OCI-LY3 (cell line): ENCODE data around the gene TM4SF1.

Experiments used
- H2AFZ ChIP-seq: fragments of 200-600, 300-600 bp; shearing (Covaris generic); 2 replicates; pipeline ENCODE4 v1.6.0; 2014; ENCODE audit warnings: antibody characterized with exemption, low read depth, low read length
- H3K27ac ChIP-seq: fragments of 200-600, 300-600 bp; sonication (generic); 2 replicates; pipeline ENCODE4 v1.5.1; 2014; ENCODE audit warnings: mild to moderate bottlenecking, low read length, moderate library complexity, mixed read lengths
- H3K27me3 ChIP-seq: fragments of 200-600, 300-600 bp; sonication (generic); 2 replicates; pipeline ENCODE4 v1.6.1; 2014; ENCODE audit warnings: low read depth, low read length, mixed read lengths
- H3K36me3 ChIP-seq: fragments of 200-600, 300-600 bp; sonication (generic); replicated peaks from 2 replicates; pipeline ENCODE3; 2014; ENCODE audit warnings: low read depth, low read length, mixed read lengths
- H3K4me1 ChIP-seq: fragments of 300-600, 200-600 bp; sonication (generic); 2 replicates; pipeline ENCODE4 v1.6.1; 2014; ENCODE audit warnings: low read length, mixed read lengths
- H3K4me2 ChIP-seq: fragments of 200-600, 300-600 bp; sonication (generic); 2 replicates; pipeline ENCODE4 v1.6.1; 2014; ENCODE audit warnings: low read length, mixed read lengths
- H3K4me3 ChIP-seq: fragments of 300-600, 200-600 bp; sonication (generic); 2 replicates; pipeline ENCODE4 v1.5.1; 2014; ENCODE audit warnings: antibody characterized with exemption, mild to moderate bottlenecking, low read length, moderate library complexity
- H3K79me2 ChIP-seq: fragments of 300-600, 200-600 bp; shearing (Covaris generic); 2 replicates; pipeline ENCODE4 v1.6.1; 2014; ENCODE audit warnings: mild to moderate bottlenecking, low read length, mixed read lengths
- H3K9ac ChIP-seq: fragments of 300-600, 200-600 bp; shearing (Covaris generic); 2 replicates; pipeline ENCODE4 v1.6.0; 2014; ENCODE audit warnings: mild to moderate bottlenecking, low read length, moderate library complexity
- H3K9me3 ChIP-seq: fragments of 200-600, 300-600 bp; shearing (Covaris generic); 2 replicates; pipeline ENCODE4 v1.6.1; 2014; ENCODE audit warnings: low read length, mixed read lengths; ENCODE audit not compliant: insufficient read depth
- H4K20me1 ChIP-seq: fragments of 200-600, 300-600 bp; sonication (generic); 2 replicates; pipeline ENCODE4 v1.6.1; 2016; ENCODE audit warnings: low read length, mixed read lengths; ENCODE audit not compliant: insufficient read depth
- EZH2phosphoT487 ChIP-seq: fragments of 200-600 bp; shearing (Covaris generic); IDR thresholded peaks from 2 replicates; pipeline ENCODE4 v1.6.1; 2018; ENCODE audit warnings: antibody characterized with exemption, mixed run types, low read depth
- TF ChIP-seq, protein P1 (sequence below): fragments of 200-600, 300-600 bp; sonication (generic); IDR thresholded peaks from 2 replicates; pipeline ENCODE4 v1.5.1; 2014; ENCODE audit warnings: antibody characterized with exemption, low read length, low read depth

Gene TM4SF1

GRCh38 chr3:149321640-149322039, 55.8 kb downstream of the TM4SF1 start:
- H3K4me2 ChIP-seq = no peak overlapping the region

DNA sequence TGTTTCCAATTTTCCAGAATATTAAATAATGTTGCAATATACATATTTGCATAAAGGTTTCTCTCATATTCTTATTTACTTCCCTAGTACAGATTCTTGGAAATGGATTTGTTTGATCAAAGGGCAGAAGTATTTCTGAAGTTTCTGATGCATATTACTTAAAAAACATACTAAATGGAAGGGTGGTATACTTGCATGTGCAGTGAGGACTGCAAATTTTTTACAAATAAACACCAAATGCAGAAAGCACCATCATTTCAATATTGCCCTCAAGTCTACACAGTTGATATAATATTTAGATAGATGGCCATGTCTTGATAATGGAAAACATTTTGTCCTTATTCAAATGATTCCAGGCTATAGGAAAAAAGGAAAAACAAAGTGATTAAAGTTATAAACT, 56.3 kb downstream of the TM4SF1 start:
- no peaks in the 10 kb centered on the region for H3K79me2 ChIP-seq
- H3K27me3 ChIP-seq = 0 out of 2 replicates have a peak, but pooled peaks cover 9% of the 10 kb centered on the region
- no peak overlapping the region for H3K4me3 ChIP-seq
- no peak overlapping the region for H3K9ac ChIP-seq
- no peak overlapping the region for H3K27ac ChIP-seq
- H3K4me2 ChIP-seq = no peak overlapping the region
- no peak overlapping the region for H2AFZ ChIP-seq
- TF ChIP-seq EZH2phosphoT487 = no peak
- TF ChIP-seq, protein P1, sequence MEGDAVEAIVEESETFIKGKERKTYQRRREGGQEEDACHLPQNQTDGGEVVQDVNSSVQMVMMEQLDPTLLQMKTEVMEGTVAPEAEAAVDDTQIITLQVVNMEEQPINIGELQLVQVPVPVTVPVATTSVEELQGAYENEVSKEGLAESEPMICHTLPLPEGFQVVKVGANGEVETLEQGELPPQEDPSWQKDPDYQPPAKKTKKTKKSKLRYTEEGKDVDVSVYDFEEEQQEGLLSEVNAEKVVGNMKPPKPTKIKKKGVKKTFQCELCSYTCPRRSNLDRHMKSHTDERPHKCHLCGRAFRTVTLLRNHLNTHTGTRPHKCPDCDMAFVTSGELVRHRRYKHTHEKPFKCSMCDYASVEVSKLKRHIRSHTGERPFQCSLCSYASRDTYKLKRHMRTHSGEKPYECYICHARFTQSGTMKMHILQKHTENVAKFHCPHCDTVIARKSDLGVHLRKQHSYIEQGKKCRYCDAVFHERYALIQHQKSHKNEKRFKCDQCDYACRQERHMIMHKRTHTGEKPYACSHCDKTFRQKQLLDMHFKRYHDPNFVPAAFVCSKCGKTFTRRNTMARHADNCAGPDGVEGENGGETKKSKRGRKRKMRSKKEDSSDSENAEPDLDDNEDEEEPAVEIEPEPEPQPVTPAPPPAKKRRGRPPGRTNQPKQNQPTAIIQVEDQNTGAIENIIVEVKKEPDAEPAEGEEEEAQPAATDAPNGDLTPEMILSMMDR = no peak
- H3K36me3 ChIP-seq = no peaks in the 10 kb centered on the region
- H3K4me1 ChIP-seq = no peaks in the 10 kb centered on the region
- no peaks in the 10 kb centered on the region for H3K9me3 ChIP-seq
- no peaks in the 10 kb centered on the region for H4K20me1 ChIP-seq

More at GRCh38 chr3:149321640-149322039, 55.8 kb downstream of the TM4SF1 start:
- Histone ChIP-seq H3K36me3 (no peaks in the 10 kb centered on the region), H3K4me1 (no peaks in the 10 kb centered on the region), H3K4me3 (no peak overlapping the region), H2AFZ (no peak overlapping the region), H3K27ac (no peak overlapping the region), H3K9me3 (no peaks in the 10 kb centered on the region), H3K9ac (no peak overlapping the region), H3K79me2 (no peaks in the 10 kb centered on the region), H4K20me1 (no peaks in the 10 kb centered on the region), H3K27me3 (0 out of 2 replicates have a peak, but pooled peaks cover 9% of the 10 kb centered on the region)
- TF ChIP-seq EZH2phosphoT487 = no peak
- TF ChIP-seq, protein P1 = no peak

DNA sequence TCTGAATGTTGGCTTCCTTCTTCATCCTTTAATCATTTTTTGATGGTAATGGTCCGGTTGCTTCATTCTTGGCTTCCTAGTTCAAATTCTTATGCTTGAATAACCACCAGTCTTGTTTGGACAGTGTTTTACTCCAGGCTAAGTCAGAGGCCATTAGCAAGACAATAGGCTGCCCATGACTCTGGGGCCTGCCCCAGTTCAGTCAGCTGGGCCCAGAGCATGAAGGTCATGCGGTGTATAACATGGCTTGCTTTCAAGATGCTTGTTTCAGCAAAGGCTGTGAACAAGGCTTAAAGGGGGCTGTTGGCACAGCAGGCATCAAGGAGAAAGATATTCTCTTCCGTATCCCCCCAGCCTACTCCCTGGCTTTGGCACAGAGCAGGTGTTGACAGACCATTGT, 57.7 kb downstream of the TM4SF1 start:
- no peaks in the 10 kb centered on the region for H3K4me1 ChIP-seq

More for the DNA sequence above, 57.7 kb downstream of the TM4SF1 start:
- no peak overlapping the region for H3K4me3 ChIP-seq
- H4K20me1 ChIP-seq = no peaks in the 10 kb centered on the region
- H3K9me3 ChIP-seq = no peaks in the 10 kb centered on the region
- no peak overlapping the region for H3K4me2 ChIP-seq
- H3K27me3 ChIP-seq = peaks cover 8% of the 10 kb centered on the region; the same call in 1 of the 2 replicates
- H3K36me3 ChIP-seq = no peaks in the 10 kb centered on the region
- TF ChIP-seq, protein P1 = no peak
- TF ChIP-seq EZH2phosphoT487 = no peak
- no peak overlapping the region for H3K27ac ChIP-seq
- H2AFZ ChIP-seq = no peak overlapping the region
- H3K79me2 ChIP-seq = no peaks in the 10 kb centered on the region
- no peak overlapping the region for H3K9ac ChIP-seq
